ENCODE measurements around the gene ADGRG6.

- TF ChIP-seq EZH2 (IDR thresholded peaks at IDR 0.05; ENCODE audit: borderline replicate concordance, insufficient read depth, low read depth, low read length, poor library complexity, severe bottlenecking): no peak
- TF ChIP-seq CTCF (IDR thresholded peaks at IDR 0.05): no peak
Measured at GRCh38 chr6:142296975-142297604, 4.7 kb upstream of the ADGRG6 start.

All from B cell (primary cell).